Hepatocyte (in vitro differentiated cells): ENCODE results near the gene WBP1L.

Experiments used
- CTCF ChIP-seq: fragments of 200-600 bp; sonication (generic); IDR thresholded peaks from 2 replicates; pipeline ENCODE4 v1.5.1; 2016; ENCODE audit warnings: antibody characterized with exemption, mild to moderate bottlenecking; ENCODE audit not compliant: poor library complexity
- EZH2phosphoT487 ChIP-seq: fragments of 200-600 bp; sonication (generic); IDR thresholded peaks from one replicate; pipeline ENCODE4 v1.6.1; 2018; ENCODE audit warnings: antibody characterized with exemption, mild to moderate bottlenecking, low read depth, moderate library complexity; ENCODE audit not compliant: unreplicated experiment, severe bottlenecking

- TF ChIP-seq EZH2phosphoT487 (no peak), CTCF (no peak)
Measured at GRCh38 chr10:102802920-102803534, 59.3 kb downstream of the WBP1L start.
